Neural crest cell (in vitro differentiated cells): ENCODE measurements around the gene STAT1. TPM values are rescaled to one million over a fixed set of nuclear protein-coding genes. Genes with fewer than 3 reads are reported as not detected.

Experiments used
- DNase-seq: peaks from one replicate; pipeline ENCODE4 v3.0.0; 2021; ENCODE audit warnings: low read depth, mixed read lengths, low spot score
- H3K27ac Mint-ChIP-seq: one replicate; pipeline ENCODE4 v1.8.0; 2021; ENCODE audit warnings: mild to moderate bottlenecking, mixed read lengths; ENCODE audit not compliant: unreplicated experiment
- H3K27me3 Mint-ChIP-seq: 2 replicates; pipeline ENCODE4 v1.8.0; 2021; ENCODE audit warnings: low read depth, mild to moderate bottlenecking, mixed read lengths
- H3K36me3 Mint-ChIP-seq: 2 replicates; pipeline ENCODE4 v1.8.0; 2021; ENCODE audit warnings: low read depth, mild to moderate bottlenecking, mixed read lengths
- H3K4me1 Mint-ChIP-seq: 2 replicates; pipeline ENCODE4 v1.8.0; 2021; ENCODE audit warnings: mixed read lengths
- H3K4me3 Mint-ChIP-seq: one replicate; pipeline ENCODE4 v1.8.0; 2021; ENCODE audit warnings: mild to moderate bottlenecking, mixed read lengths
- H3K9me3 Mint-ChIP-seq: 2 replicates; pipeline ENCODE4 v1.8.0; 2021; ENCODE audit warnings: mixed read lengths
- total RNA-seq: library from RNA; stranded (reverse); gene quantifications from 2 replicates; pipeline ENCODE4 v1.2.1, GENCODE V29; 2021
- TF ChIP-seq, protein P1 (sequence below): fragments of 200-600 bp; sonication (generic); conservative IDR thresholded peaks from 2 replicates; pipeline ENCODE4 v1.5.0; 2021; ENCODE audit warnings: antibody characterized with exemption, mild to moderate bottlenecking

Gene STAT1
- total RNA-seq, 1 donor from 2014 or later: 39.9 TPM

DNA sequence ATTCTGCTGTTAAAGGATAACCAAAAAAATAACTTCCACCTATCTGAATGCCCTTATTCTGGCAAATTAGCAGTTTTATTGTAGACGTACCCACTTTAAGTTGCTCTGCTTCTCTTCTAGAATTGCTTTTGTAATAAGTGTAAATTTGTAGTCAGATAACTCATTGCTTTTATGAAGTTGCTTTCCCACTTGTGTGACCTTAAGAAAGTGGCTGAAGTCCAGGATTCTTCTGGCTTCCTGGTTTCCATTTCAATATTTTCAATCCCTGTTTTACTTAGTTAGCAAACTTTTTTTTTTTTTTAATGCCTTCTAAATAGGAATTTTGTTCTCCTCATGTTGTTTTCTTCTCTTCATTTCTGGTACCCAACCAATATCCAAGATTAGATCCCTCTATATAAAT lies 73.5 kb downstream of the STAT1 start:
- TF ChIP-seq, protein P1, sequence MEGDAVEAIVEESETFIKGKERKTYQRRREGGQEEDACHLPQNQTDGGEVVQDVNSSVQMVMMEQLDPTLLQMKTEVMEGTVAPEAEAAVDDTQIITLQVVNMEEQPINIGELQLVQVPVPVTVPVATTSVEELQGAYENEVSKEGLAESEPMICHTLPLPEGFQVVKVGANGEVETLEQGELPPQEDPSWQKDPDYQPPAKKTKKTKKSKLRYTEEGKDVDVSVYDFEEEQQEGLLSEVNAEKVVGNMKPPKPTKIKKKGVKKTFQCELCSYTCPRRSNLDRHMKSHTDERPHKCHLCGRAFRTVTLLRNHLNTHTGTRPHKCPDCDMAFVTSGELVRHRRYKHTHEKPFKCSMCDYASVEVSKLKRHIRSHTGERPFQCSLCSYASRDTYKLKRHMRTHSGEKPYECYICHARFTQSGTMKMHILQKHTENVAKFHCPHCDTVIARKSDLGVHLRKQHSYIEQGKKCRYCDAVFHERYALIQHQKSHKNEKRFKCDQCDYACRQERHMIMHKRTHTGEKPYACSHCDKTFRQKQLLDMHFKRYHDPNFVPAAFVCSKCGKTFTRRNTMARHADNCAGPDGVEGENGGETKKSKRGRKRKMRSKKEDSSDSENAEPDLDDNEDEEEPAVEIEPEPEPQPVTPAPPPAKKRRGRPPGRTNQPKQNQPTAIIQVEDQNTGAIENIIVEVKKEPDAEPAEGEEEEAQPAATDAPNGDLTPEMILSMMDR: no peak
- H3K27ac Mint-ChIP-seq: no peak overlapping the region
- H3K36me3 Mint-ChIP-seq: no peaks in the 10 kb centered on the region
- no peaks in the 10 kb centered on the region for H3K9me3 Mint-ChIP-seq
- no peak for DNase-seq
- H3K4me1 Mint-ChIP-seq: no peaks in the 10 kb centered on the region
- H3K27me3 Mint-ChIP-seq: no peaks in the 10 kb centered on the region
- no peak overlapping the region for H3K4me3 Mint-ChIP-seq

DNA sequence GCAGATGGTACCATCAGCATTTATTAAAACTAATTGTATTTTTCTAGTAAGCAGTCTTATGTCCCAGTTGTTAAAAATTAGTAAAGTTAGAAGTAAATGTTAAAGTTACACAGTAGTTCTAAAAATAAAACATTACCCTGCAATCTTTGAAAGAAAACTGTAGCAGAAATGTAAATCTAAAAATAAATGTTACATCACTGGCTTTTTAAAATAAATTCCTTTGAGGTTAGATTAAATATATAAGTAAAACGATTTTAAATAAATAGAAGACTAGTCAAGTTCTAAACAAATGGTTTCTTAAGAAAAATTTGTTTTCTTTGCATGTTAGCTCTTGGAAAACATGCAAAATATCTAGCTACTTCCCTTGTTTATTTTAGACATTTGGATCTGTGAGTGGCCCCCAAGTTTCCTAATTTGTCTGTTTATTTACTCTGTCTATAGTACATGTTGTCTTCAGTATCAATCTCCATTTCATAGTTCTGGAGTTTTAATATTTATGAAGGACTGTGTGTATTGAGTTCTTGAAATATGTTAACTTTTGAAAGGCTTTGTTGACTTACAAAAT lies 75.1 kb downstream of the STAT1 start:
- Mint-ChIP-seq H3K4me1 (no peaks in the 10 kb centered on the region), H3K4me3 (no peak overlapping the region), H3K27me3 (no peaks in the 10 kb centered on the region), H3K36me3 (no peaks in the 10 kb centered on the region), H3K9me3 (no peaks in the 10 kb centered on the region), H3K27ac (no peak overlapping the region)
- TF ChIP-seq, protein P1: no peak
- no peak for DNase-seq

DNA sequence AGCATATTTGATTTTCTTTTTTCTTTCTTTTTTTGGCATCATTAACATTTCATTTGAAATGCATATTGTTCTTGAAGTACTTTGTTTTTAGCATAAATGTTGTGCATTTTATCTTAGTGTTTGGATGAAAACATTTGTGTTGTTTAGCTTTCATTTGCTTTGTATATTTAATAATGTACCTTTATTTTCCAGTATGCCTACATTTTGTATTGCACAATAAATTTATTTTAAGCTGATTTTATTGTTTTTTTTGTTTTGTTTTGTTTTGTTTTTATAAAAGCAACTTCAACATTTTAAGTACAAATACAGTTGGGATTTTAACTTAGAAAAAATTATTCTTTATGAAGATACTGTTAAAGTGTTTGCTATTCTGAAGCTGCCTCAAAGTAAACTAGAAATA lies 78.9 kb downstream of the STAT1 start:
- Mint-ChIP-seq H3K9me3 (no peaks in the 10 kb centered on the region), H3K27me3 (no peaks in the 10 kb centered on the region), H3K36me3 (peaks cover 5% of the 10 kb centered on the region), H3K27ac (no peak overlapping the region), H3K4me3 (no peak overlapping the region), H3K4me1 (no peaks in the 10 kb centered on the region)
- TF ChIP-seq, protein P1: no peak
- DNase-seq: no peak

DNA sequence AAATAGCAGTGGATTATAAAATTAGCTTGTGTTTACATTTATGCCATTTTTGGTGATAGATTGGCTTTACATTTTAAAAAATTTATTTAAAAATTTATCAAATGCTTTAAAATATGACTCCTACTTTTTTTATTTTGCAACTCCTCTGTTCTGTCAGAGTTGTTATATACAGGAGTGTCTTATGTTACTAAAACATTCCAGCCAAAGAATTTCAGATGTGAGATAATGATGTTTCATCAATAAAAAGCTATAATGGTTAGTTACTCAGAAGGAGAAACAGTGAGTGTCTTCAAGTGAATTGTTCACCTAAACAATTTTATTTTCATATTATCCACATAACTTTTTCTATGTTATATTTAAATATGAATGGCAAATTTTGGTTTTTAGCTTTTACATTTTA lies 80.6 kb downstream of the STAT1 start:
- H3K27me3 Mint-ChIP-seq: no peaks in the 10 kb centered on the region
- TF ChIP-seq, protein P1: no peak

DNA sequence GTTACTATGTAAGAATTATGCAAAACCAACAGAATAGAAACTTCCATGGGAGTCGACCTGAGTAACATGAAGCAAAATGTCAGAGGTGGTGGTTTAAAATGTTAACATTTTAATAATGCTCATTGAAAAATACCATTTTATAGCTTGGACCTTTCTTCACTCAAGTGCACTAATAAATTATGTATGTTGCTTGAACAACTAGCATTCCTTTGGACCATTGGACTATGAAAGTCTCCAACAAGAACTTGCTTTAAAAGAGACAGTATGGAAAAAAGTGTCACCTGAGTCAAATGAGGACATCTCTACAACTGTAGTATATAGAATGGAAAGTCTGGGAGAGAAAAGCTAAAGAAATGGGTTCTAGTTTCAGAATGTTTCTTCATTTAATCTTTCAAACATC lies 81.5 kb downstream of the STAT1 start:
- no peak overlapping the region for H3K27ac Mint-ChIP-seq
- TF ChIP-seq, protein P1: no peak
- no peaks in the 10 kb centered on the region for H3K9me3 Mint-ChIP-seq
- no peak overlapping the region for H3K4me3 Mint-ChIP-seq
- no peak for DNase-seq
- no peaks in the 10 kb centered on the region for H3K27me3 Mint-ChIP-seq
- peaks cover 8% of the 10 kb centered on the region for H3K36me3 Mint-ChIP-seq
- no peaks in the 10 kb centered on the region for H3K4me1 Mint-ChIP-seq

More for the DNA sequence above, 80.6 kb downstream of the STAT1 start:
- no peak overlapping the region for H3K27ac Mint-ChIP-seq
- no peaks in the 10 kb centered on the region for H3K9me3 Mint-ChIP-seq
- H3K4me1 Mint-ChIP-seq: no peaks in the 10 kb centered on the region
- peaks cover 8% of the 10 kb centered on the region for H3K36me3 Mint-ChIP-seq
- DNase-seq: no peak
- H3K4me3 Mint-ChIP-seq: no peak overlapping the region
